GM18867 (cell line): Measurements from ENCODE around the gene CHEK1.
"Not testable (repeated sequence)": the region's sequence is repeated elsewhere in the genome, so short reads cannot be mapped to it uniquely, and the experiment has no call there.

Experiments used
- ATAC-seq: cut with Tn5 transposase; IDR thresholded peaks from one replicate; pipeline ENCODE4 v1.9.1; 2021; ENCODE audit warnings: mild to moderate bottlenecking, moderate library complexity; ENCODE audit not compliant: unreplicated experiment

CHEK1 gene

GRCh38 chr11:125690006-125690405 lies 65.0 kb downstream of the CHEK1 start:
- ATAC-seq: no peak

DNA sequence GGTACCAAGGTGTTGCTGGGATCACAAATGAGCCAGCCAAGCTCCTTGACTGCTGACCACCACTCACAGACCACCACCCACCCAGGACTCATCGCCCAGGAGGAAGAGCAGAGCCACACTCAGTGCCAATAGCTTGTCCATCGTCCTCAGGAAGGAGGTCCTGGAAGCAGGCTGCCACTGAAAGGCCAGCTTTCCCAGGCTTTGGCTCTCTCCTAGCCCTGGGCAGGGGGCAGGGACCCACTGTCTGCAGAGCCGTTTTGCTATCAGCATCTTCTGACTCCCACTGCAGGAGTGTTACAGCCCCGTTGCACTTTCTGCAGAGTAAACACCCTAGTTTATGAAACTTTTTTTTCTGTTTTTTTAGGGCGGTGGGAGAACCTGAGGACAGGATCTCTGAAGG lies 67.9 kb downstream of the CHEK1 start:
- no peak for ATAC-seq

DNA sequence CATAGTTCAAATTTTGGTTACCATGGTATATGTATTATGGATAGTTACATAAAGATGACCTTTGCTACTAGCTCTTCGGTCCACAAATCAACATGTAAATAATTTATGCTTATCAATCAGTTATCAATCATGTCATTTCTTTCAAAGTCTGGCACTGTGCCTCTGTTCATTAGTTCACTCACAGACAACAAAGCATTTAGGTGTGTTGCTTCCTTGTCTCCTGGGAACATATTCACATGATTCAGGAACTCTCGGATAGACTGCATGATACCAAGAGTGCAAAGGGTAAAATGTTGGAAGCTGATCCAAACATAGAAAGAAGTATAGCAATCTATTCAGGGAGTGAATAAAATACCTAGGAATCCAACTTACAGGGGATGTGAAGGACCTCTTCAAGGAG lies 70.0 kb downstream of the CHEK1 start:
- ATAC-seq: no peak

GRCh38 chr11:125701018-125701610 lies 76.2 kb downstream of the CHEK1 start:
- no peak for ATAC-seq

DNA sequence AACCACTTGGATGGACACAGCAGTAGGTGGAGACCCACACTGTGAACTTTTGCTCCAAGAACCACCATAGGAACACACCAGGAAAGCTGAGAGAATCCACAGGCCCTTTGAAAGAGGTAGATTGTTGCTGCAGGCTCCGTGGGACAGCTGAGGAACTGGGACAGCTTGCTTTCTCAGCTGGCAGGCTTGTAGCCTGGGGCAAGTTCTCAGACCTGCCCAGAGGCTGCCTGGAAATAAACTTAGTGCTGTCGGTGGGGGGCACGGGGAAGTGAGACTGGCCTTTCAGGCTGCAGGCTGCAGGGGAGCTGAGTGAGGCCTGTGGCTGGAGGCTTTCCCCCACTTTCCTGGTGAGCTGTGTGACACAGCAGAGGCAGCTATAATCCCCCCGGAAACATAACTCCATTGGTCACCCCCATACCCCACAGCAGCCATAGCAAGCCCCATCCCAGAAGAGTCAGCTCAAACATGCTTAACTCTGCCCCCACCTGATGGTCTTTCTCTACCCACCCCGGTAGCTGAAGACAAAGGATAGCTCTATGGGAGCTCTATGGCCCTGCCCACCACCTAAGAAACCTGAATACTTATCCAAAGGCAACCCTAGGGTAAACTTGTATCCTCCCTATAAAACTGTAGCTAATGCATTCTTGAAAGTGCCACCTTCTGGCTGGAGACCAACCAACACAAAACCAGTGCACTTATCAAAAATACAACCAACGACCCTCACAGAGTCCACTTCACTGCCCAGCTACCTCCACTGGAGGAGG lies 77.1 kb downstream of the CHEK1 start:
- no peak for ATAC-seq

DNA sequence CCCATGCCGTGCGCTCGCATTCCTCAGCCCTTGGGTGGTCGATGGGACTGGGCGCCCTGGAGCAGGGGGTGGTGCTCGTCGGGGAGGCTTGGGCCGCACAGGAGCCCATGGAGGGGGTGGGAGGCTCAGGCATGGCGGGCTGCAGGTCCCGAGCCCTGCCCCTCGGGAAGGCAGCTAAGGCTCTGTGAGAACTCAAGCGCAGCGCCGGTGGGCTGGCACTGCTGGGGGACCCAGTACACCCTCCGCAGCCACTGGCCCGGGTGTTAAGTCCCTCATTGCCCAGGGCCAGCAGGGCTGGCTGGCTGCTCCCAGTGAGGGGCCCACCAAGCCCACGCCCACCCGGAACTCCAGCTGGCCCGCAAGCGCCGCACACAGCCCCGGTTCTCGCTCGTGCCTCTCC lies 79.7 kb downstream of the CHEK1 start:
- not testable (repeated sequence) for ATAC-seq

DNA sequence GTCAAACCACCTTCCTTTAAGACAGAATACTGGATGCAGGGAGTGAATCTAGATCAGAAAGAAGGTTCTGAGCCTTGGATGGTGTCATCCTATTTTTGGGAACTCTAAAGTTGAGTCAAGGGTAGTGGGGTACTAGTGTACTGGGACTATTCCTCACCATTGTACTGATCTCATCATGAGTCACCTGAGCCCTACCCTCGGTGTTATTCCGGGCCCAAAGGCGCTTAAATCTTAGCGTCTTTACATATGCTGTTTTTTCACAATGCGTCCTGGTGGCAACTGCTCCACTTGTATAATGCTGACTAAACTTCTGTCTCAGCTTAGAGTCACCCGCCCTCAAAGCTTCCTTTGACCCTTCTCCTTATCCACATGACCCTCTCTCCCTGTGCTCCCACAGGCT lies 95.8 kb downstream of the CHEK1 start:
- ATAC-seq: no peak

DNA sequence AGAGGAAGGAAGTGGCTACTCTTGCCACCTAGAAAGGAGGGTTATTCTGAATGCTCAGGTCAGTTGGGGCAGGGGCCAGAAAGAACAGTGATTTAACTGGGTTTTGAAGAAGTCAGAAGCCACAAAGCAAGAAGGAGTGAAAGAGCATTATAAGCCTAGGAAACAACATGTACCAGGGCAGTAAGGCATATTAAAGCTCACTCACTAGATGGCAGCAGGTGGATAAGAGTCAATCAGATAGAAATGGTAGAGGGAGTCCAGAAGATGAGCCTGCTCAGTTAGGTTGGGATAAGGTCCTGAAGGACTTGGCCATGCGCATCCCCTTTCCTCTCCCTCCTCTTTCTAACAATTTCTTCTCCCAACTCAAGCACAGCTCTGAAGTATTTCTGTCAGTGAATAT lies 99.2 kb downstream of the CHEK1 start:
- no peak for ATAC-seq
